ENCODE results near the gene PIK3C2G.

Gene PIK3C2G

DNA sequence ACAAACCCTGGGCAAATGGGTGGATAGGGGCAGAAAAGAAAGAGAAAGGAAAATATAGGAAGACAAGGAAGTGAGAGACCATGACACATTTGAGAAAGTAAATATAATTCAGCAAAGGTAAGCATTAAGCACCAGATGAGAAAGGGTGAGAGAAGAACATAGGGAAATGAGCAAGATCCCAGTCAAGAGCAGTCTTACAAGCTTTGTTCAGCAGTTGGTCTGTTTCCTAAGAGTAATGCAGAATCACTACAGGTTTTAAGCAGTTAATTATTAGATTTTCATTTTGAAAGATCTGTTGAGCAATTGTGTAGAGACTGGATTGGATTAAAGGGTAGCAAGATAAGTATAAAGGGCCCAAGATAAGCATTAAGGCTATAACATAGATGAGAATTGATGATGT is 330.2 kb downstream of the PIK3C2G start:
- no peak for TF ChIP-seq Cebpa-rat (IDR thresholded peaks at IDR 0.05)
- H3K4me3 ChIP-seq: no peak overlapping the region
- no peaks in the 10 kb centered on the region for H3K27me3 ChIP-seq
- H3K27ac ChIP-seq: no peak overlapping the region
- H3K4me1 ChIP-seq: no peaks in the 10 kb centered on the region
- no peaks in the 10 kb centered on the region for H3K36me3 ChIP-seq
- H3K4me2 ChIP-seq: no peak overlapping the region
- no peaks in the 10 kb centered on the region for H4K20me1 ChIP-seq
- H3K9ac ChIP-seq: no peak overlapping the region
- 0 out of 22 replicates have a peak, but pooled peaks cover 0 to 5% (median 0%) of the 10 kb centered on the region in 11 experiments for H3K9me3 ChIP-seq (replicated peaks in 1 of 11)

DNA sequence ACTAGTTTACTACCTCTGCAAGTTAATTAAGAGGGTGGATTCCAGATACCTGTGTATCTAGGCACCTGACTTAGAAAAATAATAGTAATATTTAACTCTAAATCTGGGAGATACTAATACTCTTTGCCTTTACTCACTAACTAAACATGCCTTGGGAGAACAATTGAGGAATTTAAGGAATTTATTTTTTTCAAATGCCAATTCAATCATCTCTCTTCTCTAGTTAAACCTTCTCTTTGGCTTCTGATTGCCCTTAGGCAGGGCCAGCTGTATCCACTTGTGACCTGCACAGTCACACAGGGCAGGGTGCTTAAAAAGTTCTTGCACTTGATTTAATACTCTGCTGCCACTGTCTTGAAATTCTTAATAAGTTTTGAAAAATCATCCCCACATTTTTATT is 334.1 kb downstream of the PIK3C2G start:
- no peak overlapping the region for H3K4me3 ChIP-seq
- no peaks in the 10 kb centered on the region for H3K9me3 ChIP-seq (replicated peaks in 1 of 11)
- no peak for TF ChIP-seq Cebpa-rat (IDR thresholded peaks at IDR 0.05)
- H3K27ac ChIP-seq: no peak overlapping the region
- no peaks in the 10 kb centered on the region for H4K20me1 ChIP-seq
- H3K4me1 ChIP-seq: no peaks in the 10 kb centered on the region
- H3K4me2 ChIP-seq: no peak overlapping the region
- no peaks in the 10 kb centered on the region for H3K27me3 ChIP-seq
- H3K9ac ChIP-seq: no peak overlapping the region
- no peaks in the 10 kb centered on the region for H3K36me3 ChIP-seq

DNA sequence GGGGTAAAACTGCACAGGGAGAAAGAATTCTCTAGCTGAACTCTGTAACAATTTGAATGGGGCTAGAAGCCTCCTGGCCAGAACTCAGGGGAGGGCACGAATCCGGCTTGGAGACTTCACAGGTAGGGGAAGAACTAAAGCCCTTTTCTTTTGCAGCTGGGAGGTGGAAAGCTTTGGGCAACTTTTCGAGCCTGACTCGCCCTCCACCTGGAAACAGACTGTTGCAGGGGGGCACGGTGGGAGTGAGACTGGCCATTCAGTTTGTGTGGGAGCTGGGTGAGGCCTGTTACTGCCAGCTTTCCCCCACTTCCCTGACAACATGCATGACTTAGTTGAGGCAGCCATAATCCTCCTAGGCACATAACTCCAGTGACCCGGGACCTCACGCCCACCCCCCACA is 340.6 kb downstream of the PIK3C2G start:
- no peak overlapping the region for H3K4me3 ChIP-seq
- H3K9me3 ChIP-seq (replicated peaks in 1 of 11): no peaks in the 10 kb centered on the region
- no peak overlapping the region for H3K9ac ChIP-seq
- no peaks in the 10 kb centered on the region for H3K4me1 ChIP-seq
- H3K27ac ChIP-seq: no peak overlapping the region
- H3K27me3 ChIP-seq: no peaks in the 10 kb centered on the region
- H4K20me1 ChIP-seq: no peaks in the 10 kb centered on the region
- H3K4me2 ChIP-seq: no peak overlapping the region
- H3K36me3 ChIP-seq: no peaks in the 10 kb centered on the region
- no peak for TF ChIP-seq Cebpa-rat (IDR thresholded peaks at IDR 0.05)

DNA sequence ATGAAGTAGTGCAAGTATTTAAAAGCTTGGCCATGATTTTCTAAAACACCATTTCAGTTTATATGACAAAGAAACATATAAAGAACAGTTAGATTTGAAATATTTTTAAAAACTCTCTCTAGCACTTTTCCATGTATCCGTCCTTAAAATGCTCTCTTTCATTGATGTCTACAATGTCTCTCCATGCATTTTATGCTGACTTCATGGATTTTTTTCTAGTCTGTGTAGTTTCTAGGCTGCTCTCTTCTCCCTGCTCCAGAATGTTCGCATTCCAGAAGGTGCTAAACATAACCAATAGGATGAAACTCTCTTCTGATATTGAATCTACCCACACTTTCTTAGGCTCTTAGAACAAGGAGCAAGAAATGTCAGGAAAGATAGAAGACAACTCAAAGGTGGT is 351.7 kb downstream of the PIK3C2G start:
- no peak overlapping the region for H3K4me2 ChIP-seq
- no peaks in the 10 kb centered on the region for H3K4me1 ChIP-seq
- H3K27me3 ChIP-seq: no peaks in the 10 kb centered on the region
- no peak overlapping the region for H3K27ac ChIP-seq
- no peaks in the 10 kb centered on the region for H4K20me1 ChIP-seq
- H3K9ac ChIP-seq: no peak overlapping the region
- no peaks in the 10 kb centered on the region for H3K9me3 ChIP-seq (replicated peaks in 1 of 11)
- H3K4me3 ChIP-seq: no peak overlapping the region
- H3K36me3 ChIP-seq: no peaks in the 10 kb centered on the region
- TF ChIP-seq Cebpa-rat (IDR thresholded peaks at IDR 0.05): no peak

DNA sequence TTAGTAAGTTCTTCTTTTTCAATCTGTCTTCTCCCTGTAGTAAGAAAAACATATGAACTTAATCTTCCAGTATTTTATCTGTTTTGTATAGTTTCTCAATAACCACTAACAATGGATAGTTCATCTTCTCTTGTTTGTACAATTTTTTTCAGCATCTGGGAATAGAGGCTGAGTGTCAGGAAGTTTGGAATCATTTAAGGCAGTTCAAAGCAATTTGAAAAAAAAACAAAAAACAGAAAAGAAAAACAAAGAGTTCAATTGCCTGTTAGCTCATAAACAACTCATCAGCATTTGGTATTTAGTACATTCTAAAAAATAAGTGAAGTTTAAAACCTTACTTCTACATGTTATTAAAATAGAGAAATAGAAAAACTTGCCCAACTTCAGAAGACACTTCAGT is 359.7 kb downstream of the PIK3C2G start:
- Histone ChIP-seq H3K27me3 (no peaks in the 10 kb centered on the region), H3K9me3 (replicated peaks in 1 of 11) (no peaks in the 10 kb centered on the region), H3K4me2 (no peak overlapping the region), H4K20me1 (no peaks in the 10 kb centered on the region), H3K4me3 (no peak overlapping the region), H3K9ac (no peak overlapping the region), H3K27ac (no peak overlapping the region), H3K4me1 (no peaks in the 10 kb centered on the region), H3K36me3 (no peaks in the 10 kb centered on the region)
- TF ChIP-seq Cebpa-rat (IDR thresholded peaks at IDR 0.05): no peak

DNA sequence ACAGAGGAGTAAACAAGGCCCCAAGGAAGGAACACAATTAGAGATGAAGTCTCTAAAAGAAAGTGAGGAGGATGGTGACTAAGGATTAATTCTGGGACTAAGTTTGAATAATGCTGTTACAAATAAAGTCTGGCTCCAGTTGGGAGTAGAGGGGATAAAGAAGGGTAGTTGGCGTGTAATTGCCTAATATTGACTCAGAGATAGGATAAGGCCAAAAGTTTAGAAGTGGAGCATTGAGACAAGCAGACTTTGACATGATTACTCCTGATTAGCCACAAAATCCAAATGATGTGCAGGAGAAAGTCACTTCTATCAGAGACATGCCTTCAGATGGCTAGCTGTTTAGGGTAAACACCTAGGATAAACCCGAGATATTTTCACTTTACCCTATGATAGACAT is 368.1 kb downstream of the PIK3C2G start:
- Histone ChIP-seq H3K9ac (no peak overlapping the region), H3K4me1 (no peaks in the 10 kb centered on the region), H3K4me3 (no peak overlapping the region), H3K4me2 (no peak overlapping the region), H3K36me3 (no peaks in the 10 kb centered on the region), H3K27ac (no peak overlapping the region), H3K9me3 (replicated peaks in 1 of 11) (peaks cover 0 to 14% (median 0%) of the 10 kb centered on the region in 11 experiments; a peak in 6 of 22 replicates), H4K20me1 (no peaks in the 10 kb centered on the region), H3K27me3 (no peaks in the 10 kb centered on the region)
- TF ChIP-seq Cebpa-rat (IDR thresholded peaks at IDR 0.05): no peak

DNA sequence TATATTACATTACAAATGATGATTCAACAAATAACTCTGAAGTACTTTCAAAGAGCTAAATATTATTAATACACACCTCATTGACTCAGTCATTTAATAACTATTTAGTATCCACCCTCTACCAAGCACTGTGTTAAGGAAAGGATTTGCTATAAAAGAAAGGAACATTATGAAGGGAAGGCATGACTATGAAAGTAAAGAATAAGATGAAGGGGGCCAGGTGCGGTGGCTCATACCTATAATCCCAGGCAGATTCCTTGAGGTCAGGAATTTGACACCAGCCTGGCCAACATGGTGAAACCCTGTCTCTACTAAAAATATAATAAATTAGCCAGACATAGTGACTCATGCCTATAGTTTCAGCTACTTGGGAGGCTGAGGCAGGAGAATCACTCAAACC is 368.6 kb downstream of the PIK3C2G start:
- Histone ChIP-seq H3K4me1 (no peaks in the 10 kb centered on the region), H3K27ac (no peak overlapping the region), H3K9ac (no peak overlapping the region), H4K20me1 (no peaks in the 10 kb centered on the region), H3K36me3 (no peaks in the 10 kb centered on the region), H3K4me3 (no peak overlapping the region), H3K4me2 (no peak overlapping the region), H3K27me3 (no peaks in the 10 kb centered on the region), H3K9me3 (replicated peaks in 1 of 11) (peaks cover 0 to 14% (median 0%) of the 10 kb centered on the region in 11 experiments; a peak in 6 of 22 replicates)
- TF ChIP-seq Cebpa-rat (IDR thresholded peaks at IDR 0.05): no peak

DNA sequence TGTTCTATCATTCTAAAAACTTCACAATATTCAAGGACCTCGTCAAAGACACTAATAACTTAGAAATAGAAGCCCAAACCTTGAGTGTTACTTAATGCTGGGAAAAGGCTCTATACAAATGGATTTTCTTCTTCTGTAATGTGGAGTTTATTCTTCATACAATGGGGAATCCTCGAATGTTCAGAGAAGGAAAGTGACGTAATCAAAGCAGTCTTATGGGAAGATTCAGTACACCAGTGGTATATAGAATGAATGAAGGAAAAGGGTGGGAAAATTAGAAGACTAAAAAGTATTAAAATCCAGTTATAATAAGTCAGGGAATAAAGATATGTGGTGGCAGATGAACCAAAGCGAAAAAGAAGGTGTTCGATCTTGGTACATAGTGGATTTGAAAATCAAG is 370.0 kb downstream of the PIK3C2G start:
- no peak for TF ChIP-seq Cebpa-rat (IDR thresholded peaks at IDR 0.05)
- no peak overlapping the region for H3K4me2 ChIP-seq
- H3K4me3 ChIP-seq: no peak overlapping the region
- no peak overlapping the region for H3K9ac ChIP-seq
- H4K20me1 ChIP-seq: no peaks in the 10 kb centered on the region
- H3K4me1 ChIP-seq: no peaks in the 10 kb centered on the region
- no peaks in the 10 kb centered on the region for H3K36me3 ChIP-seq
- H3K9me3 ChIP-seq (replicated peaks in 1 of 11): peaks cover 0 to 11% (median 0%) of the 10 kb centered on the region in 11 experiments; a peak in 6 of 22 replicates
- no peaks in the 10 kb centered on the region for H3K27me3 ChIP-seq
- no peak overlapping the region for H3K27ac ChIP-seq

DNA sequence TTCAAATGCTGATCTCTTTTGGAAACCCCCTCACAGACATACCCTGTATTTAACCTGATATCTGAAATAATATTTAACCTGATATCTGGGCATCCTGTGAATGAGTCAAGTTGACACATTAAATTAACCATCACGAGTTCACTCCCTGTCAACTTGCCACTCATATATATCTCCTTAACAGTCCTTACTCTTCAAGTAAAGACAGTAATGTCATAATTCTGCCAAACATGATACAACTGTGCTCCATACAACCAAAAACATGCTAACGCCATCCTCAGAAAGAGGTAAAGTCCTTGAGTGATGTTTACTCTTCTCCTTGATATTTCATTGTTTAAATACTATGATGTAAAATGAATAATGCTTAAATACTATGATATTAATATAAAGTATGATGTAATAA is 371.5 kb downstream of the PIK3C2G start:
- Histone ChIP-seq H3K4me3 (no peak overlapping the region), H3K27me3 (no peaks in the 10 kb centered on the region), H3K9ac (no peak overlapping the region), H3K4me2 (no peak overlapping the region), H3K4me1 (no peaks in the 10 kb centered on the region), H3K27ac (no peak overlapping the region), H4K20me1 (no peaks in the 10 kb centered on the region), H3K36me3 (no peaks in the 10 kb centered on the region), H3K9me3 (replicated peaks in 1 of 11) (0 out of 22 replicates have a peak, but pooled peaks cover 0 to 4% (median 0%) of the 10 kb centered on the region in 11 experiments)
- TF ChIP-seq Cebpa-rat (IDR thresholded peaks at IDR 0.05): no peak

DNA sequence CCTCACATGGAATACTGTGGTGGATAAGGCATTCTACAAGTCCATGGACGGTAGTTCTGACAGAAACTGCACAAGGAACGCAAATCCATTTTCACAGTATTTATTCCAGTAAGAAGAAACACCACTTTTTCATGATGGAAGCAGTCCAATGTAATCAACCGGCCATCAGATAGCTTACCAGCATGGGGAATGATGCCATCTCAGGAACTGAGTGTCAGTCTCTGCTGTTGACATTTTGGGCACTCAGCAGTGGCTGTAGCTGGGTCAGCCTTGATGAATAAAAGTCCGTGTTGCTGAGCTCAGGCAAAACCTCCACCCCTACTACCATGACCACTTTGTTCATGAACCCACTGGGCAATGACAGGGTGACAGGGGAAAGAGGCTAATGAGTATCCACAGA is 373.1 kb downstream of the PIK3C2G start:
- Histone ChIP-seq H3K4me2 (no peak overlapping the region), H3K36me3 (no peaks in the 10 kb centered on the region), H3K27me3 (no peaks in the 10 kb centered on the region), H3K4me3 (no peak overlapping the region), H3K9ac (no peak overlapping the region), H4K20me1 (no peaks in the 10 kb centered on the region), H3K9me3 (replicated peaks in 1 of 11) (0 out of 22 replicates have a peak, but pooled peaks cover 0 to 4% (median 0%) of the 10 kb centered on the region in 11 experiments), H3K27ac (no peak overlapping the region), H3K4me1 (no peaks in the 10 kb centered on the region)
- TF ChIP-seq Cebpa-rat (IDR thresholded peaks at IDR 0.05): no peak

All from BLaER1 treated with 17β-estradiol and CSF1 and Interleukin-3, amounts not matched to agents 10 nM and 100 nM (cell line).